TTC549 (cell line): ENCODE data around the gene B4GALT3.
A peak's percentile ranks its signal among the peaks of the same experiment; 100 is the strongest.

ENCODE experiments used
- FAIRE-seq: peaks from 2 replicates; lab custom pipeline; 2012; peaks lifted over from hg19 to GRCh38; lab: Jason Lieb, UNC

B4GALT3 gene

DNA sequence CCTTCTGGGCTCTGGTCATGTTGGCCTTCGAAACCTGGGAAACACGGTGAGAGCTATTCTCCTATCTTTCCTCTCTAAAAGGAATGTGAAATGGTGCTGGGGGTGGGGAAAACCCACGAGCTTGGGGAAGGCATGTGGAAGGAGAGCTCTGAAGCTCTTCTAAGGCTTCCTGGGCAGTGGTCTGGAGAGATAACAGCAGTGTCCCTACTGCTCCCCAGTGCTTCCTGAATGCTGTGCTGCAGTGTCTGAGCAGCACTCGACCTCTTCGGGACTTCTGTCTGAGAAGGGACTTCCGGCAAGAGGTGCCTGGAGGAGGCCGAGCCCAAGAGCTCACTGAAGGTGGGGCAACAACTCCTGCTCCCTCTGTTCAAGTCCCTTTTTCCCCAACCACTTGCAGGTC is 15.3 kb downstream of the B4GALT3 start:
- FAIRE-seq = no peak

DNA sequence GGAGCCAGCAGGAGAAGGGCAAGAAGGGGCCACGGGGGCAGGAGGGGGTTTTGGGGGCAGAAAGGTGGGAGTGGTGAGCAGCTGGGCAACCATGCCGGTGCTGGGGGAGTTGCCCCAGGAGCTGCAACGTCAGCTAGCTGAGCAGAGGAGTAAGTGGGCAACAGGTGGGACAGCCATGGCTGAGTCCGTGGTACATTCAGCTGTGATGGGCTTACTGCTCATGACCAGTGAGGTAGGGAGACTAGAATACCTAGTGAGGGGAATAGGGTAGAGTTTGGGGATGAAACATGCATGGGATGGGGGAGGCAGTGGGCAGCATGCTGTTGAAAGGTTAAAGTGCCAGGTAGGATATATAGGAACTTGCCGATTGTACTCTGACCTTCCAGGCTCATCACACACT is 15.7 kb downstream of the B4GALT3 start:
- FAIRE-seq = no peak

DNA sequence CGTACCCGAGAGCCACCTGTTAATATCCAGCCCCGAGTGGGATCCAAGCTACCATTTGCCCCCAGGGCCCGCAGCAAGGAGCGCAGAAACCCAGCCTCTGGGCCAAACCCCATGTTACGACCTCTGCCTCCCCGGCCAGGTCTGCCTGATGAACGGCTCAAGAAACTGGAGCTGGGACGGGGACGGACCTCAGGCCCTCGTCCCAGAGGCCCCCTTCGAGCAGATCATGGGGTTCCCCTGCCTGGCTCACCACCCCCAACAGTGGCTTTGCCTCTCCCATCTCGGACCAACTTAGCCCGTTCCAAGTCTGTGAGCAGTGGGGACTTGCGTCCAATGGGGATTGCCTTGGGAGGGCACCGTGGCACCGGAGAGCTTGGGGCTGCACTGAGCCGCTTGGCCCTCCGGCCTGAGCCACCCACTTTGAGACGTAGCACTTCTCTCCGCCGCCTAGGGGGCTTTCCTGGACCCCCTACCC is 16.6 kb downstream of the B4GALT3 start:
- no peak for FAIRE-seq

DNA sequence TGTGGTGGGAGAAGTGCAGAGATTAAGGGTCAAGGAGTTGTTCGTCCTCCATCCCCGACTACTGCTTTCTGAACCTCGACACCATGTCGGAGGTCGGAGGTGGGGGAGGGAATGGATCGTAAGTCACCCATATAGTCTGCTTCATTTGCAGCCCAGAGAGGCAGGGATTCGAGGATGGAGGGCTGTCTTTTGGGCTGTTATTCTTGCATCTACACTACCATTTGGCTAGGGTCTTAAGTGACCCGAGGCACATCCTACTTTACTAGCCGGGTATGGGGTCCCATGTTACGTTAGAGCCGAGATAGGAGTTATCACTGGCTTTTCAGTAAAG is 17.4 kb downstream of the B4GALT3 start:
- no peak for FAIRE-seq

DNA sequence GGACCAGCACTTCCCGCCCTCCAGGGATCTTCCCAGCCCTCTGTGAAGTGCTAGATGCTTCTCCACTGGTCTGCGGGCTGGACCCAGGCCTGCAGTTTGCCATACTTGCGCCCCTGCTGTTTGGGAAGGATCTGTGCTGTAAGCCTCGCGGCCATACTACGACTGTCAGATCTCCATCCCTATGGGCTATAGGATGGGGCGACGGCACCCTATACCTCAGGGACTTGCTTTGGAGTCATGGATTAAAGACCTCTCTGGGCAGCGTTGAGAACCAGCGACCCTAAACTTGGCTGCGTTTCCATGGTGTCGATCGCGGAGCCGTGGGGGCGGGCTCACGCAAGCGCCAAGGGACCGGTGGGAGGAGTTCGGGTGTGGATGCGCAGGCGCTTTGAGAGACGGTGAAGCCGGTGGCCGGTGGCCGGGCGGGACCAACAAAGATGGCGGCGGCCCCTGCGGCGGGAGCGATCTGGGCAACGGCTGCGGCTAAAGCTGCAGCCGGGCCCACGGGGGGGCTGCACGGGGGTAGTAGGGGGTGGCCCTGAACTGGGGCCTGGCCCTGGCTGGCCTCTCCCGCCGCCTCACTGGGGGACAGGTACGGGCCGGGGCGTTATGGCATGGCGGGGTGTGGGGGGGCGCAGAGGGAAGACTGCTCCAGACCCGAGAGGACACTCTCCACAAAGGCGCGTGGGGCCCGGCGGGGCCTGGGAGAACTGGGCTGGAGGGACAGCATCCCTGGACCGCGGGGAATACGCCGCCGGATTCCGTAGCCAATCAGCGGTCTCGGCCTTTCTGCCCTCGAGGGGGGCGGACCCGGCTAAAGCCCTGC is 18.0 kb downstream of the B4GALT3 start, which contains the start of gene USP21:
TSS of gene USP21 (plus strand) at position 414 of the 826 bp plus-strand sequence. CDS start 1,141 bp downstream, outside the sequence.
- FAIRE-seq = peak; percentile 37

DNA sequence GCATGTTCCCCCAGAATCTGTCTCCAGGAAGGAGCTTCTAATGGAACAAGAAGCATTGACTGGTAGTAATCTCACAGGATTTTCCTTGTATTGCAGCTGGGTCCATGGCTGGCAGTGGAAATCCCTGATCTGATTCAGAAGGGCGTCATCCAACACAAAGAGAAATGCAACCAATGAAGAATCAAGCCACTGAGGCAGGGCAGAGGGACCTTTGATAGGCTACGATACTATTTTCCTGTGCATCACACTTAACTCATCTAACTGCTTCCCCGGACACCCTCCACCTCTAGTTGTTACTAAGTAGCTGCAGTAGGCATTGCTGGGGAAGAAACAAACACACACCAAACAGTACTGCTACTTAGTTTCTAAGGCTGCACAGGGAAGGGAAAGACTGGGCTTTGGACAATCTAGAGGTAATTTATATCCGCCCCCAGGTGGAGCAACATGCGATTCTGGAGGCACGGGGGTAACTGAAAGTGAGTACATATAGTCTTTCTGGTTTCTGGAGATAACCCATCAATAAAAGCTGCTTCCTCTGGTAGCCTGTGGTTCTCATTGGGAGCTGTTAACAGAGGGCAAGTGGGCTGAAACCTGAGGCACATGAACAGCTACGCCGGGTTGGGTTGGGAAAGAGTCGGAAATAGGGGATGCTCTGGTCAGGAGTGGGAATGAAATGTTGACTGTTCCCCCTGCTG is 18.8 kb downstream of the B4GALT3 start:
- FAIRE-seq = no peak

DNA sequence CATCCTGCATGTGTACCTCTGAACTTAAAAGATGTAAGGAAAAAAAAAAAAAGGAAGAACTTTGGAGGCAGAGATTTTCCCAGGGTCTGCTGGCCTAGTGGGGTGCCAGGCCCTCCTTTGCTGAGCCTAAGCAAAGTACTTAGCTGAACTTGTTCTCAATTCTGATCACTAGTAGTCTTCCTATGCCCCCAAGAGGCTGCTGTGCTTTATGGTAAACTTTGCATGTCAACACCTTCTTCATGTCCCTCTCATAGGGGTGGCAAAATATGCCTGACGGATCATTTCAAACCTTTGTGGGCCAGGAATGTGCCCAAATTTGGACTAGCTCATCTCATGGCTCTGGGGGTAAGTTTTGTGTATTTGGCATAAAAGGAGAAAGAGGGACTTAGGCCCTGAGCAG is 19.4 kb downstream of the B4GALT3 start:
- no peak for FAIRE-seq

DNA sequence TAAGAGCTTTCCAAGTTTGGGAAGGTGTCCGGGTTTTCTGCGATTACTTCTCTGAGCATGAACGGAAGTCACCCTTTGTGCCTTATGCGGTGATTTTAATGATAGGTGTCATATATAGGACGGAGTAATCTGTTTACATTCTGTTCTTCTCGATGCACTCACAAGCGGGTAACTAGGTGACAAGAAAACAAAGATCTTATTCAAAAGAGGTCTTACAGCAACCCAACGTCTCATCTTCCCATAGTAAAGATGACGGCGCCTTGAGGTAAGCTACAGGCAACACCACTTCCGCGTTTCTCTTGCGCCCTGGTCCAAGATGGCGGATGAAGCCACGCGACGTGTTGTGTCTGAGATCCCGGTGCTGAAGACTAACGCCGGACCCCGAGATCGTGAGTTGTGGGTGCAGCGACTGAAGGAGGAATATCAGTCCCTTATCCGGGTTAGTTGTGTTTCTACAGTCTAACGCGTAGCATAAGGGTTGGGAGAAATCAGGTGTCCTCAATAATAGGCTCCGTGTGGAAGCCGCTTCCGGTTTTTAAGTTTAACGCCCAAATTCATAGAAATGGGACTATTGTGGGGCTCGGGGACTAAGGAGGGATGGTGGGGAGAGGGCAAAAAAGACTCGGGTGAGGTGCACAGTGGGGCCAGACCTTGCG is 23.5 kb downstream of the B4GALT3 start, which contains the start of gene UFC1:
TSS of gene UFC1 (plus strand) at position 297 of the 656 bp plus-strand sequence. CDS start at position 317, 20 bp downstream.
- peak; percentile 85 for FAIRE-seq

DNA sequence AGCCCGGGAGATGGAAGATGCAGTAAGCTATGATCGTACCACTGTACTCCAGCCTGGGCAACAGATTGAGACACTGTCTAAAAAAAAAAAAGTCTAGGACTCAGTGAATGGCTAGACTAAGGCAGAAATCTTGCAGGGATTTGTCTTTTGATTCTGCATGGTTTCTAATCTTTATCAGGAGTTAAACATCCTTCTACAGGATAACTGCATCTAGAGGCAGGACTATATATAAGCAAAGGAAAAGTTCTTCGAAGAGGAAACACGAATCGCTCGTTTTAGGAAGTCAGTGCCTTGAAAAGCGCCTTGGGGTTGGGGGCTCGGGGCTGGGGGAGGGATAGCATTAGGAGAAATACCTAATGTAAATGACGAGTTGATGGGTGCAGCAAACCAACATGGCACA is 24.1 kb downstream of the B4GALT3 start:
- FAIRE-seq = no peak

DNA sequence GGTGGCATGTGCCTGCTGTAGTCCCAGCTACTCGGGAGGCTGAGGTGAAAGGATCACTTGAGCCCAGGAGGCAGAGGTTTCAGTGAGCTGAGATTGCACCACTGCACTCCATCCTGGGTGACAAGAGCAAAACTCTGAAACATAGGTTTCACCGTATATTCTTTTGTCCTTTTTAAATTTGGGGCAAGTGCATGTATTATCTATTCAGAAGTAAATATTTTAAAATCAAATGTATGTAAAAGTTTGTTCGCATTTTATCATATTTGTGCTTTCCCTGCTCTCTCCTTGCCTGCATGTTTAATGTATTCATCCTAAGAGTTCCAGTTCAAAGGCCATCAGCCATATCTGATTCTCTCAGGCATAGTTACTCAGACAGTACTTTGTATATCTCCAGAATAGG is 31.5 kb downstream of the B4GALT3 start:
- FAIRE-seq = no peak

DNA sequence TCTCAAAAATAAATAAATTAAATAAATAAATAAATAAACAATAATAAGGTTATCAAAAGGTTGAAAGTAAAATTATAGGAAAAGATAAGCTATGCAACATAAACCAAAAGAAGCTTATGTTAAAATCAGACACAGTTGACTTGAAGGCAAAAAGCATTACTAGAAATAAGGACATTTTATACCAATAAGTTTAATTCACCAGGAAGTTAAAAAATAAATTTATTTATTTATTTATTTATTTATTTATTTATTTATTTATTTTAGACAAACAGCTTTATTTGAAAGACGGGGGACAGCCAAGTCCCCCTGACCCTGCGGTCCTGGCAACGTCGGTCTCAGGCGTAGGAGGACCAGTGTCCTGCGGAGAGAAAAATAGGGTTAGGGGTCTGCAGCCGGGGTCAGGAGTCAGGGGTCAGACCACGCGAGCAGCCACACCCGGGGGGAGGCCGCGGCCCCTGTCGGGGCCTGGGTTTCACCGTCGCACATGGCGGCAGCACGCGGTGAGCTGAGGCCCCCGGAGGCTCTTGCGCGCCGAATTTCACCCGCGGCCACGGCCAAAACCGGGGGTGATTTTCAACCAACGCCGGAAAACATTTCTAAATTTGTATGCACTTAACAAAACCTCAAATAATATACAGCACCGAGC is 36.4 kb downstream of the B4GALT3 start:
- peak; percentile 7 for FAIRE-seq

DNA sequence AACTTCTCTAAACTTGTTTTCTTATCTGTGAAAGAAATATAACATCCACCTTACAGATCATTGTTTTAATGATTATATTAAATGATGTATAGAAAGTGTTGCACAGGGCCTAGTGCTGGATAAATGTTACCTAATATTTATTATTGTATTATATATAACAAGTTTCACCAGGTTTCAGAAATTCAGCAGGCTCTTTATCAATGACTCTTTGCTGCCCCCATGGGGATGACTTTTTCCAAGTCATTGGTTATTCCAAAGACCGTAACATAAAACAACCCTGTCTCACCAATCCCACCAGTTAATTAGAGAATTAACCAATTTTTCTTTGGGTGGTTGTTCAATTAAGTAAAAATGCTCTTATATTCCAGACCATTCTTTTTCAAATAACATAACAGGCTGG is 37.5 kb downstream of the B4GALT3 start:
- peak; percentile 93 for FAIRE-seq

DNA sequence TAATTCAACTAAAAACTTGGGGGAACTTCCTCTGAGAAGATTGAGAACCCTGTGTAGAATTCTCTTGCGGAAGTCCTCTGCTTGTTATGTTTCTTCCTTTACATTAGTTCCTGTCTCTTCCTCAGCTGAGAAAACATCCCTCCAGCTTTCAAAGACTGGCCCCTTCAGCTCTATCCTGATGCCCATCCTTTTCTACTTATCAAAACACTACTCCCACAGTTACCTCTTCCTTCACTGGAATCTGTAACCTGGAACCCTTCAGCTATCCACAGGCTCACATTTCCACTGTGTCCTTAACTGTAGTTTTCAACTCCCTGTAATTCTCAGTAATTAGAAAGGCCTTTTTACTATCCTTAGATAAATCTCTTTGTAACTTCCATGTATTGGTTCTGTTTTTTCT is 38.9 kb downstream of the B4GALT3 start:
- FAIRE-seq = no peak

DNA sequence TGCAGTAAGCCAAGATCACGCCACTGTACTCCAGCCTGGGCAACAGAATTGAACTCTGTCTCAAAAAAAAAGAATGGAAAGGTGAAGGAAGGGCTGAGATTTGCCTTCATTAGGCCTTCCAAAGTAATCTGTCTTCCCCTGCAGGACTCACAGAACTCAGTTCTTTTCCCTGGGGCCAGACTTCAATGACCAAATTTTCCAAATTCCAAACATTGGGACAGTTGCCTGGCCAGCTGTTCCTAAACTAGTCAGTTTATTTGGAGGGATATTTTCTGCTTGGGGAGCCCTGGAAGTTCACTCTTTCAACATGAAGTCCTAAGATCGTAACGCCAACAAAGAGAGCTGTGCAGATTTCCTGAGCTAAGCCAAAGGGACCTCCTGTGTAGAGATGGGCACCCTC is 39.4 kb downstream of the B4GALT3 start:
- no peak for FAIRE-seq

DNA sequence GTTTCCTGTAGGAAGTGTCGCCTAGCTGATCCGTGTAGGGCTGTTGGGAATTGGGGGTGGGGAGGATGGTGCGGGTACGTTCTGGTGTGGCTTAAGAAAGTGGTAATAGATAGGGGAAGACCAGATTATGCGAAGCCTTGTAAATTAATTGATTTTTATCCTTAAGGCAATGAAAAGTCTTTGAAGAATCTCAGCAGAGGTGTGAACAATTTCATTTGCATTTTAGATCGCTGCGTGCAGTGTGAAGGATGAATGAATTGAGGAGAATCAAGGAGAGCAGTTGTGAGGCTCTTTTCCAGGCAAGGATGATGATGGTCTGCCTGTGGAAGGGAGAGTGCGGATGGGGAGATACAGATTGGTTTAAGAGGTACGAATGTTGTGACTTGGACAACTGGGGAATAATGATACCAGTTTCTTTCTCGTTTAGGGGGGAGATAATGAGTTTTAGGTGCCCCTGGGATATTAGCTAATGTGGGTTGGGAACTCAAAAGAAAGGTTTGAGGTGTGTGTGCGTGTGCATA is 44.0 kb downstream of the B4GALT3 start:
- no peak for FAIRE-seq

DNA sequence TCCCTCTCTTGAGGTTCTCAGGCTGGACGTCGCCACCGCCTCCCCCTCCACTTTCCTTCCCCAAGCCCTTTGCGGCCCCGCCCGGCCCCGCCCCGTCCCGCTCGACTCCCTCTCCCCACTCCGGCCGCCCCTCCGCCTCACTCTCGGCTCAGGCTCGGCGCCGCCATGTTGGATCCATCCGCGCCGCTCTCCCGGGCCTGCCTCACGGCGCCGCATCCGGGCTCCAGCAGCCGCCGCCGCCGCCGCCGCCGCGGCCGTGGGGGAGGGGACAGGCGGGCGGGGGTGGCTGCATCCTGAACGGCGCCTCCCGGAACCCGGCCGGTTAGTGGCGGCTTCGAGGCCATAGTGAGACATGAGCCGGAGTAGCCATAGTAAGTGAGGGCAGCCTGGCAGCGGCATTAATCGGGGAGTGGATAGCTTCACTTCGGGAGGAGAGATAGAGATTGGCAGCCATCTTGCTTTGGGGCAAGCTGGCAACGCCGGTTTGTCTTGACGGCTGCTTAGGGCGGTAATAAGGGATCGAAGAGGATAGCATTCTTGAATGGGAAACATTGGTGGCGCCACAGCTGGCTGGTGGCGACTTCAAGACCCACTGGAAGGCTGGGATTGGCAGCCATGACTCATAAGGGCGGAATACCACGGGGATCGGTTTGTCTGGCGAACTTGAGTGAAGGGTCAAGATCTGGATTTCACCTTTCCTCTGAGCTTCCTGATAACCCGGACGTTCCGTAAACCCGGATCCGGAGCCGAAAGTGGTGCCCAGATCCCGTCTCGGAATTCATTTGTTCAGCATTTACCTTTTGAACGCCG is 44.7 kb downstream of the B4GALT3 start, which contains the start of gene DEDD:
TSS of gene DEDD (minus strand) at position 258 of the 810 bp plus-strand sequence. CDS start 8,205 bp downstream, outside the sequence.
- FAIRE-seq = peak; percentile 96

DNA sequence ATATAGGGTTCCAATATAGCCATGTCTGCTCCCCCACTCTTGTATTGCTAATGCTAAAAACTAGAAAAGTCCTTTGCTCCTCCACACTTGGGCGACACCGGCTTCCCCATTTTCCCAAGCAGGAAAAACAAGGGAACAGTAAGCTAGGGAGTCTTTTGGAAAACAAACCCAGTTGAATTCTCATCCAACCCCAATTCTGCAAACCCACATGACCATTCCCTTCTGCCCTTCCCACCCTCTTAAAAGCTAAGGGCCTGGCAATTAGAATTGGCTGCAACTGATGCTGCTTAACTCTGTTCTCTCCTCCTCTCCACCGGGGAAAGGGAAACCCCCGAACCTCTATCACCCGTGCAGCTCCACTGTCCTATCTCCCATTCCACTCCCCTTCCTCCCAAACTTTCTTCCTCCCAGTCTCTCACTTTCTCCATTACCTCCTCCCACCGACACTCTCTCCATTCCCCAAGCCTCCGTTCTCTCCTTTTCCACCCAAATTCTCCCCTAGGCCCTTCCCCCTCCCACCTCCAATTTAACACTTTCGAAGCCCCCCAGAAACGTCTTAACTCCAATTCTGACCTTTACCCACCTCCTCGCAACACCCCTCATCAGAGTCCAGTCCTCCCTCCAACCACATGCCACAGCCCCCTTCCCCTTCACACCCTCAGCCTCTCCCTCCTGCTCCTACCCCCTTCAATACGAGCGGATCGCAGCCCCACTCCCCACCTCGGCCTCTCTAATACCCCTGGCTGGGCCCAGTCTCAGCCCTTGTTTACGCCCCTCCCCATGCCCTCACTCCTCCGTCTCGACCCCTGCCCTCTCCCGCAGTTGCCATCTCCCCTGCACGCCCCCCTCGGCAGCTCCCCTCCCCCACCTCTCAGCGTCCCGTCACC is 45.5 kb downstream of the B4GALT3 start:
- FAIRE-seq = no peak

DNA sequence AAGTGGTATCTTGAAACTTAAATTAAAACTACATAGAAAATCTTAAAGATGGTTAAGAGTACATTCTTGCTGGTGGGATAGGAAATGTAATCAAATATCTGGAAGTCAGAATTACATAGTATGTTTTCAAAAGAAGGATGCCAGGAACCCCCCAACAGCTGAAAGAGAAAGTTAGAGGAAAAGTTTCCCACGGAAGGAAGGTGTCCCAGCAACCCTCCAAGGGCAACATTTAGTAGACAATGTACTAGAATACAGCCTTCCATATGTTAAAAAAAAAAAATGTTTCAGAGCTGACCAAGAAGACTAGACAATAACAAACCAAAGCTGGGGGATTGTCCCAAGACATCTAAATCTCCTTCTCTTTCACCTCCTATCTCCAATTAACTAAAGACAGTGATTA is 47.0 kb downstream of the B4GALT3 start:
- FAIRE-seq = no peak

DNA sequence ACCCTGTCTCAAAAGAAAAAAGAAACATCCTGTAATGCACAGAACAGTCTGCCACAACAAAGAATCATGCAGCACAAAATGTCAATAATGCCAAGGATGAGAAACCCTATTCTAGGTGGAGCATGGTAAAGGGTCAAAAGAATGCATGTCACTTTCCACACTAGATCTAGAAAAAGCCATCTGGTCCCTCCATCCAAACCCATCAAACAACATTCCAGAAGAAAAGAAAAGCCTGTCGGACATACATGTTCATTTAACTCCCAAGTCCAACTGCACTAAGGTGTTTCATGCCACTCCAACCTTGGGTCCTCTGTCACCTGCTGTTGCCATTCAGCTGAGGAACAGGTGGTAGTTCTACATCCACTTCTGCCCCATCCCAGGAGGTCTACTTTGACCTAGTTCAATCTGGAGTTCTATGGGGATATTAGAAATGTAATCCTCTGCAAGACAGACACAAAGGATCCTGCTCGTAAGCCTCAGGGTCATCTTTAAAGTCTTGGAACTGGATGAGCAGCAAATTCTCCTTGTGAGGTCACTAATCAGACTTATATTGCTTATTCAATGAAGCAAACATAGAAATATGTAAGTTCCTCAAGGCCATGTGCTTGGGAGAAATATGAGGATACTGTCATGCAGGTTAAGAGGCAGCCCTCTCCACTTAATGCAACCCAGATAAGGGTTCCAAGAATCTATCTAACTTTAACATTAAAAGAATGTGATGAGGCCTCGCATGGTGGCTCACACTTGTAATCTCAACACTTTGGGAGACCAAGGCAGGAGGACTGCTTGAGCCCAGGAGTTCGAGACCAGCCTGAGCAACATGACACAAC is 48.5 kb downstream of the B4GALT3 start:
- FAIRE-seq = no peak
